Right hindlimb (tissue), 1 donor: ENCODE results near the gene CCDC197.

Experiments
- DNase-seq: peaks from one replicate; pipeline ENCODE4 v3.0.0-alpha.2; 2018

Gene CCDC197

GRCh38 chr14:93980456-93981201 is 16.5 kb upstream of the CCDC197 start:
- no peak for DNase-seq

DNA sequence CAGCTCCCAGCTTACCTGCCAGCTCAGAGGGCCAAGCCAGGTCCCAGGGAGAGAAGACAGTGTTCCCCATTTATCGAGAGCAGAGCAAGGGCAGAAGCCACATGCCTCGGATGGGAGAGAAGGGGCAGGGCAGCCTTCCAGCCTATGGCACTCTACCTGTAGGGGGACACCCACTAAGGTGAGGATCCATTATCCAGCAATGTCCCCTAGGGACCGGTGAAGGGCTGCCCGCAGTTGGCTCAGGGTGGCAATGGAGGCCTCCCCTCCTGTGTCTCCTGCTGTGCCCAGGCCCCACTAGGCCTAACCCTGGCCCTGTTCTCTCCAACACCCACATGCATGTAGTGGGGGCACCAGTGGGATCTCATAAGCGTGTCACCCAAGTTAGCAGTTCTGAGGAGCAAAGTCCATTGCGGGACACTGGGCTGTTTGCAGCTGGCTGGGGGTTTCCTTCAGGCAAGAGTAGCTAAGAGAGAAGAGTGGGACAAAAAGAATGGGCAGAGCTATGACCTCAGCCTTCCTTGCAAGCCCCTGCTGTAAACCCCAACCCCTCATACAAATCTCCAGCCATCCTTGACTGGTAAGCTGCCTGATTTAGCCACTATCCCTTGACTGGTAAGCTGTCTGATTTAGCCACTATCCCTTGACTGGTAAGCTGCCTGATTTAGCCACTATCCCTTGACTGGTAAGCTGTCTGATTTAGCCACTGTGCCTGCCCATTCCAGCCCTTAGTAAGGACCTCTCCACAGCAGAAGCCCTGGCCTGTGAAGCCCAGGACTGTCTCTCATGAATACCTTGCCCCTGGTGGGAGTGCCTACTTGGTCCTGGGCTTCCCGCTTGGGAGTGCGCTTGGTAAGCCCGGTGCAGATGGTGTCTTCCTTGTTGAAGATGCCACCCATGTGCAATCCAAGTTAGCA is 15.5 kb upstream of the CCDC197 start:
- no peak for DNase-seq

DNA sequence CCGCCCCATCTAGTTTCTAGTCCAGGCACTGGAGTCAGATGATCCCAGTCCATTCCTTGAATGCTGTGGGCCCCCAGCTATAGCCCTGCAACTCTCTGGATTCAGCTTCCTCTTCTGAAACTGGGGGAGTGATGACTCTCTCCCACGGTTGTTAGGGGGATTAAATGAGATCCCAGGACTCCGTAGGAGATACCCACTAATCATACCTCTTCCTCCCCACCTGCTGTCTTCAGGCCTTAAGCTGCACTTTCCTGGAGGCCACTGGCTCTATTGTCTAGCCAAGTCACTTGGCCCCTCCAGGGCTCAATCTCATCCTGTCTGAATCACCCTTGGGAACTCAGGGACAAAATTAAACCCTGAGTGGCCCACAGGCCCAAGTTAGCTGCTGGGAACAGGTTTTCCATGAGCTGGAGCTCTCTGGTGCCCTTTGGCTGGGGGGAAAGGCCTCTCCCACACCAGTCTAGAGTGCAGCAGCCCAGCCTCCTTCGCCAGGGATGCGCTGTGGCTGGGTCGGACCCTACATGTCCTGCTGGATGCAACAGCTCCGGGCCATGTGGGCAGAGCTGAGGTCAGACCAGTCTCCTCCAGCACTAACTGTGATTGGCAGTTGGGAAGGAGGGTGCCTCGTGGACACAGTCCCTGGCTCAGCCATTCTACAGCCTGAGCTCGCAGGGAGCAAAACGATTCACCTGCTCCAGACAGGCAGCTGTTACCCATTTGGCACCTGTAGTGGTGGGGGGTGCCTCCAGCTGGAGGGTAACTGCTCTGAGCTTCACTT is 14.7 kb upstream of the CCDC197 start:
- DNase-seq = no peak

DNA sequence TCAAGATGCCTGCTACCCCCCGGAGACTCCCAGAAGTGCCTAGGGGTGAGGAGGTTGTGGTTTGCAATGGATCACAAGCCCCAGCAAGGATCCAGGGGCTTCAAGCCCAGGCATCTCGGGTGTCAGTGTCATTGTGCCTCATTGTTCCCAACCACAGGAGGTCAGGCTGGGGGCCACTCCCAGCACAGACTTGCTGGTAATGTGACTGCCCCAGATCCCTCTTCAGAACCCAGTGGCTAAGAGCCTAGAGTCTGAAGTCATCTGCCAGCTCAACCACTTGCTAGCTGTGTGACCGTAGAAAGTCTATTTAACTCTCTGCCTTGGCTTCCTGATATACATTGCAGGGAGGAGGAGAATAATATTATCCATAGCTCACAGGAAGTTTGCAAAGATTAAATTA is 13.0 kb upstream of the CCDC197 start:
- DNase-seq = no peak

DNA sequence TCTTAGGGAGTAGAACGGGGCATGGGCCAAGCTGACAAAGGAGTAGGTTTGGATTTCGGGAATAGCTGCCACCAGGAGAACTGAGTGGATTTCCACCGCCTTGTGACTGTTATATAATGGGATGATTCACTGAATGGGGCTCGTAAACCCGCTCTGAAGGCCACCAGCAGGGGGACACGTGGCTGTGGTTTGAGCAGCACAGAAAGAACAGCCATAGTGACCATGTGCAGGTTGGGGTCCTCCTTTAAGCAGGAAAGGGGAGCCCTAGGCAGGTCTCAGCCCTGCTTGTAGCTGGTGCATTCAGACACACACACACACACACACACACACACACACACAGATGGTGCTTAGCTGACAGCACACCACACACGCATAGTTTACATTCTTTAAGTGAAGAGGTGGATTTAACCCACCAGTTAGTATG is 12.1 kb upstream of the CCDC197 start:
- peak; percentile 44 for DNase-seq

DNA sequence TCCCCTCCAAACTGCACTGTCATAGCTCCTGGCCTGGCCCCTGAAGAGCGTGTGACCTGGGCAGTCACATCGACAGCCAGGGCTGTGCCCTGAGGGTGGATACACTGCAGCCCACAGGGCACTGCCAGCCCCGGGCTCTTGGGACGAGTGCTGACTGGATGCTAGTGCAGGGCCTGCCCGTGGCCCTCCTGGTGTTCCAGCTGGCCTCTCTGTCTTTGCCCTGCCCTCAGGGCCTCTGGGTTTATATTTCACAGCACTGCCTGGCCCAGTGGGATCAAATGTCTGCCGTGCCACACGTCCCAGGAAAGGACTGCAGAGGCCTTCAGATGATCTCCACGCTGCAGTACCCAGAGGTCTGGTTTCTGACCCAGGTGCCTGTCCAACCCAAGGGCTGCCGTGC is 10.1 kb upstream of the CCDC197 start:
- no peak for DNase-seq

DNA sequence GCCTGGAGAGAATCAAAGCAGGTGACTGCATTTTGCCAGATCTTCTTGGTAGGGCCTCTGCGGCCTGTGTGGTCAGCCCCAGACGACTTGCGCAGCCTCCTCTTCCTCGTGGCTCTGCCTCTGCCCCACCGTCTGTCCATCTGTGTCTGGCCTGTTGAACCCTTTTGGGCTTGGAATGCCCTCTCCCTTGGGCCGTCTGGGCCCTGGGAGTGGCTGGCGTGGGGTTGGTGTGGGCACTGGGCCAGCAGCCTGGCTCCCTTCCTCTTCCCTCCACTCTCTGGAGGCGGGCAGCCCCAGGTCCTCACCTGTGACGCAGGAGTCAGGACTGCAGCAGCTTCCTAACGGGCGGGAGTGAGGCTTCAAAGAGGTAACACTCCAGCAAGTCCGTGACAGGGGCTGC is 9.7 kb upstream of the CCDC197 start:
- DNase-seq = no peak

GRCh38 chr14:93987815-93988476 is 9.2 kb upstream of the CCDC197 start:
- no peak for DNase-seq

DNA sequence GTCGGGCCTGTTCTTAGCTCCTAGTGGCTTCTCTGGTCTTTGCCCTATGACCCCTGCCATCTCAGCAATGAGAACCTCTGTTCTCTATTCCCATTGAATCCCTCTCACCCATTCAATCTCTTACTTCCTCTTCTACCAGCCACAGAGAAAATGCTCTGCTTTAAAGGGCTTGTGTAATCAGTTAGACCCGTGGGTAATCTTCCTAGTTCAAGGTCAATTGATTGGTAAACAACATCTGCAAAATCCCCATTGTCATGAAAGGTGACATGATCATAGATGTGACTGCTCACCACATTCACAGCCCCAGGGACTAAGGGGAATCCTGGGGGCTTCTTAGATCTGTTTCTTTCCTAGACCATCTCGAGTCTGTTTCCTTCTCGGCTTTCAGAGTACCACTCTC is 7.2 kb upstream of the CCDC197 start:
- DNase-seq = no peak

DNA sequence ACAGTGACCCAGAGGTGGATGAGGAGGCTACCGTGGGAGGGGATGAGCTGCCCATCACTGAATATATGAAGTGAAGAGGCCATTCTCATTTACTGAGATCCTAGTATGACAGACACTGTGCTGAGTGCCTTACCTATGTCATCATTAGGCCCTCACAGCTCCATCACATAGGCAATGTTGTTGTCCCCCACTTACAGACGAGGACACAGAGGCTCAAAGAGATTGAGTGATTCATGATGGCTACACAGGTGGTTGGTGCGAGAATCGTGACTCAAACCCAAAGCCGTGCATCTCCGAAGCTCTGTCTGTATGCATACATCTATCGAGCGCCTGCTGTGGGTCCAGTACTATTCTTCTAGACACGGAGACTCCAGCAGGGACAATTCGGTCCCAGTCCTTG is 5.9 kb upstream of the CCDC197 start:
- no peak for DNase-seq

- no peak for DNase-seq
Observed at GRCh38 chr14:93991649-93992048, 5.5 kb upstream of the CCDC197 start.

- DNase-seq = no peak
Observed at GRCh38 chr14:93993382-93993781, 3.7 kb upstream of the CCDC197 start.

DNA sequence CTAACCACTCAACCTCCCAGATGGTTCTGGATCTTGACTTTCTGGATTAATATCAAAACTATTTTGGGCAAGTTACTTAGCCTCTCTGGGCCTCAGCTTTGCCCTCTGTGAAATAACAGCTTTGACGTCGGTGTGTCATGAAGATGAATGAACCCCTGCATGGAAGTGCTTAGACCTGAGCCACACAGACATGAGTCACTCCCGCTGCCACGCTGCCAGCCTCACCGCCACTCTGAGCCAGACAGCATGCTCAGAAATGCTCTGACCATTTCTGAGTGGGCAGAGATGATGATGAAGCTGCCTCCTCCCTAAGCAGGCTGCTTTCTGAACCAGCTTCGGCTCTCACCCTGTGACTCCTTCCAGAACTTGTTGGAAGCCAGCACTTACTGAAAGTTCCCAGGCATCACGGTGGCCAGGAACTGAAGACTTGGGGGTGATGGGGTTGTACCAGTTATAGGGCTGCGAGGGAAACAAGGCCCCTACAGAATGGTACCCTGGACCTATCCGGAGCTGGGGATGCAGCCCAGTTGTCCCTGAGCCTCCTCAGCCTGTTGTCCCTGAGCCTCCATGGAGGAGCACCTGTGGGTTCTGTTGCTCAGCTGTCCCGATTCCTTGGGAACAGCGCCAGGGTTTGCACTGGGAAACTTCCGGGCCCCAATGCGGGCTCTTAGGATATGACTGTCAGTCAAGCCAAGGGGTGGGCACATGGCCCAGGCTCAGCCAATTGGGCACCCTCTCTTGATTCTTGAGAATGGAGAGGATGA is 2.0 kb upstream of the CCDC197 start:
- DNase-seq = peak; percentile 47

DNA sequence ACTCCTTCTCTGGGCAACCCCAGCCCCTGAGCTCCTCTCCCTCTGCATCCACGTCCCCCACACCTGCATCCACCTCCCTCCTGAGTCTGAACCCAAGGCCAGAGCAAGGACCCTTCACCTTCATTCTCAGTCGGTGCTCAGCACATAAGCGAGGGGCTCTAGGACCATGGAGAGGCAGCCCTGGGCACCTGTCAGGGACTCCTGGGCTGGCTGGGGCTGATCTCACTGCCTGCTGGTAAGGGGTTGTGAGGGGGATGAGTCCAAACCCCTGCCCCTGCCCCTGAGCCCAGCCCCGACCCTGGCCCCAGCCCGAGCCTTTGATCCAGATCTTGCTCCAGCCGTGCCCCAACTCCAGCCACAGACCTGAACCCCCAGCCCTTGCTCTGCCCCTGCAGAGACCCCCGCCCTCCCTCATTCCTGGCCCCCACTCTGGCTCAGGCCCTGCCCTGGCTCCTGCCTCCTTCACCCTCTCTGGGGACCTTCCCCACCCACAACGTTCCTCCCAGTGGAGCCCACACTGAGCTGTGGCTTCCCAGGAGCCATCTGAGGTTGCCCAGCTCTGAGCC is 888 bp upstream of the CCDC197 start:
- DNase-seq = no peak

GRCh38 chr14:93997916-93998870 is 1.1 kb downstream of the CCDC197 start:
- DNase-seq = no peak

DNA sequence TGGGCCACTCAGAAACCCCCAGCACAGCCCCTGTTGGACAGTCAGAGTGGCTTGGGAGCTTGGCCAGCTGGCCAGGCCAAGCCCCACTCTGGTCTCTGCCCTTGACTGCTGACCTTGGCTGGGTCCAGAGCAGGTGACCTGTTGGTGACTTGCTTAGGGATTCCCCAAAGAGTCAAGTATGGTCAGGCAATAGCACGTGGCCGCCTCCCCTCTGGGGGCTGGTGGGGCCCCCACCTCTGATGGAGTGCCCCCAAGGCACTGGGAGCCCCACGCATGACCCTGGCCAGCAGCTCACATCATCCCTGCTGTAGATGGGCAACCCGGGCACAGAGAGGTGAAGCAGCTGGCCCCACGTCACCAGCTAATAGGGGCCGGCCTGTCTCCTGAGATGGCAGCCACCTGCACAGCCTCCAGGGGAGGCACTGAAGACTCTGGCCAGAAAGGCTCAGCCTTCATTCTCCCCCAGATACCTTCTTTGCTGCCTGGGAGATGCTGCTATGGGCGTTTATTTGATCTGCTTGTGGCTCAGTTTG is 1.8 kb downstream of the CCDC197 start:
- DNase-seq = no peak

DNA sequence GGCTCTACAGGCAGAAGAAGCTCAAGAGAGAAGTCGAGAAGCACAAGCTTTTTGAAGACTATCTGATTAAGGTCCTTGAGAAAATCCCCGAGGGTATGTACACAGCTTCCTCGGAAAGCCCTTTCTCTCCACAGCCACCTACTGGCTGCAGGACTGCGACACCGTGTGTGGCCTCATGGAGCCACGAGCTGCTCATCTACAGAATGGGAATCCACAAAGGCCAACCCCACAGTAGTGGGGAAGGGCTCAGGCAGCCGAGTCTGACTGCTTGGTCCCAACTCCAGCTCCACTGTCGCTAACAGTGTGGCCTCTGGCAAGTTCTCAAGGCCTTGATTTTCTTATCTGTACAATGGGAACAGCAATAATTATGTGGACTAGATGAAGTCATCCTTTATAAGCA is 2.5 kb downstream of the CCDC197 start:
- DNase-seq = no peak

GRCh38 chr14:94000267-94000666 is 3.2 kb downstream of the CCDC197 start:
- DNase-seq = no peak

DNA sequence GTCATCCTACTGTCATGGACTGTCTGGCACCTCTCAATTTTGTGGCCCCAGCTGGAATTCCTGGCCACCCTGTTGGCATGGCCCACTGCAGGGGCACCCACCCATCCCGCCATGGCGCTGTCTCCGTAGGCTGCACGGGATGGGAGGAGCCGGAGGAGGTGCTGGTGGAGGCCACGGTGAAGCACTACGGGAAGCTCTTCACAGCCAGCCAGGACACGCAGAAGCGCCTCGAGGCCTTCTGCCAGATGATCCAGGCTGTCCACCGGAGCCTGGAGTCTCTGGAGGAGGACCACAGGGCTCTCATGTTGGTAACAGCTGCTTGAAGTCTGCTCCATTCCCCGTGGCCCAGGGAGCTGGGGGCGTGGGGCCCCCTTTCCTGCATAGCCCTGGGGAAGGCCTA is 3.9 kb downstream of the CCDC197 start:
- DNase-seq = peak; percentile 30
